ENCODE measurements around the gene SH3RF1. TPM values are rescaled to one million over a fixed set of nuclear protein-coding genes. Genes with fewer than 3 reads are reported as not detected.

SH3RF1 gene
- polyA plus RNA-seq, 2 donors, result 1.8 to 3.1 TPM

GRCh38 chr4:169063441-169063840, 207.3 kb downstream of the SH3RF1 start:
- H3K4me1 ChIP-seq (ENCODE audit: control insufficient read depth in 2 of 2, insufficient read depth in 2 of 2, low read length in 1 of 2), result peaks cover 1 to 4% of the 10 kb centered on the region in 2 donors
- H3K27ac ChIP-seq (ENCODE audit: low read depth in 2 of 2, low read length in 1 of 2), result no peak overlapping the region
- WGBS, 2 donors, result 77 to 81% methylated on average over 3 of the region's 3 CpGs

GRCh38 chr4:169062897-169063244, 207.9 kb downstream of the SH3RF1 start:
- H3K27ac ChIP-seq (ENCODE audit: low read depth in 2 of 2, low read length in 1 of 2), result no peak overlapping the region
- H3K4me1 ChIP-seq (ENCODE audit: control insufficient read depth in 2 of 2, insufficient read depth in 2 of 2, low read length in 1 of 2), result no peaks in the 10 kb centered on the region
- 55 to 68% methylated on average over 6 of the region's 6 CpGs for WGBS, 2 donors

More at GRCh38 chr4:169063441-169063840, 207.3 kb downstream of the SH3RF1 start:
- no peak overlapping the region for H3K4me3 ChIP-seq (ENCODE audit: low read depth in 1 of 2, low read length in 2 of 2)
- H3K36me3 ChIP-seq (ENCODE audit: control insufficient read depth in 2 of 2, insufficient read depth in 2 of 2, low read length in 1 of 2), result no peaks in the 10 kb centered on the region
- H3K9me3 ChIP-seq (ENCODE audit: control insufficient read depth in 2 of 2, insufficient read depth in 1 of 2, low read depth in 1 of 2, low read length in 1 of 2), result no peaks in the 10 kb centered on the region
- no peaks in the 10 kb centered on the region for H3K27me3 ChIP-seq (ENCODE audit: control insufficient read depth in 1 of 2, insufficient read depth in 2 of 2, low read length in 2 of 2)

GRCh38 chr4:169061386-169061785, 209.4 kb downstream of the SH3RF1 start:
- H3K4me3 ChIP-seq (ENCODE audit: low read depth in 1 of 2, low read length in 2 of 2), result no peak overlapping the region
- no peak overlapping the region for H3K27ac ChIP-seq (ENCODE audit: low read depth in 2 of 2, low read length in 1 of 2)
- H3K4me1 ChIP-seq (ENCODE audit: control insufficient read depth in 2 of 2, insufficient read depth in 2 of 2, low read length in 1 of 2), result no peaks in the 10 kb centered on the region
- no peaks in the 10 kb centered on the region for H3K27me3 ChIP-seq (ENCODE audit: control insufficient read depth in 1 of 2, insufficient read depth in 2 of 2, low read length in 2 of 2)
- 94 to 95% methylated on average over 3 of the region's 3 CpGs for WGBS, 2 donors
- no peaks in the 10 kb centered on the region for H3K9me3 ChIP-seq (ENCODE audit: control insufficient read depth in 2 of 2, insufficient read depth in 1 of 2, low read depth in 1 of 2, low read length in 1 of 2)
- no peaks in the 10 kb centered on the region for H3K36me3 ChIP-seq (ENCODE audit: control insufficient read depth in 2 of 2, insufficient read depth in 2 of 2, low read length in 1 of 2)

More at GRCh38 chr4:169062897-169063244, 207.9 kb downstream of the SH3RF1 start:
- no peaks in the 10 kb centered on the region for H3K36me3 ChIP-seq (ENCODE audit: control insufficient read depth in 2 of 2, insufficient read depth in 2 of 2, low read length in 1 of 2)
- no peaks in the 10 kb centered on the region for H3K27me3 ChIP-seq (ENCODE audit: control insufficient read depth in 1 of 2, insufficient read depth in 2 of 2, low read length in 2 of 2)
- H3K9me3 ChIP-seq (ENCODE audit: control insufficient read depth in 2 of 2, insufficient read depth in 1 of 2, low read depth in 1 of 2, low read length in 1 of 2), result no peaks in the 10 kb centered on the region
- H3K4me3 ChIP-seq (ENCODE audit: low read depth in 1 of 2, low read length in 2 of 2), result no peak overlapping the region

- Histone ChIP-seq H3K4me1 (ENCODE audit: control insufficient read depth in 2 of 2, insufficient read depth in 2 of 2, low read length in 1 of 2) (no peaks in the 10 kb centered on the region), H3K27ac (ENCODE audit: low read depth in 2 of 2, low read length in 1 of 2) (peak overlapping the region in 1 of 2 donors; percentile 11)
Observed at GRCh38 chr4:169060391-169061091, 210.2 kb downstream of the SH3RF1 start.

GRCh38 chr4:169059306-169060211, 211.2 kb downstream of the SH3RF1 start:
- Histone ChIP-seq H3K27ac (ENCODE audit: low read depth in 2 of 2, low read length in 1 of 2) (peak overlapping the region in 1 of 2 donors; percentile 11), H3K4me3 (ENCODE audit: low read depth in 1 of 2, low read length in 2 of 2) (no peak overlapping the region)

More at GRCh38 chr4:169060391-169061091, 210.2 kb downstream of the SH3RF1 start:
- Histone ChIP-seq H3K27me3 (ENCODE audit: control insufficient read depth in 1 of 2, insufficient read depth in 2 of 2, low read length in 2 of 2) (no peaks in the 10 kb centered on the region), H3K4me3 (ENCODE audit: low read depth in 1 of 2, low read length in 2 of 2) (no peak overlapping the region), H3K36me3 (ENCODE audit: control insufficient read depth in 2 of 2, insufficient read depth in 2 of 2, low read length in 1 of 2) (no peaks in the 10 kb centered on the region), H3K9me3 (ENCODE audit: control insufficient read depth in 2 of 2, insufficient read depth in 1 of 2, low read depth in 1 of 2, low read length in 1 of 2) (no peaks in the 10 kb centered on the region)
- WGBS, 2 donors, result 57 to 69% methylated on average over 9 of the region's 9 CpGs

GRCh38 chr4:169058312-169058711, 212.4 kb downstream of the SH3RF1 start:
- Histone ChIP-seq H3K36me3 (ENCODE audit: control insufficient read depth in 2 of 2, insufficient read depth in 2 of 2, low read length in 1 of 2) (no peaks in the 10 kb centered on the region), H3K27ac (ENCODE audit: low read depth in 2 of 2, low read length in 1 of 2) (no peak overlapping the region), H3K27me3 (ENCODE audit: control insufficient read depth in 1 of 2, insufficient read depth in 2 of 2, low read length in 2 of 2) (no peaks in the 10 kb centered on the region), H3K4me3 (ENCODE audit: low read depth in 1 of 2, low read length in 2 of 2) (no peak overlapping the region), H3K9me3 (ENCODE audit: control insufficient read depth in 2 of 2, insufficient read depth in 1 of 2, low read depth in 1 of 2, low read length in 1 of 2) (no peaks in the 10 kb centered on the region), H3K4me1 (ENCODE audit: control insufficient read depth in 2 of 2, insufficient read depth in 2 of 2, low read length in 1 of 2) (no peaks in the 10 kb centered on the region)
- WGBS, 2 donors, result 87% methylated on average over 7 of the region's 7 CpGs

More at GRCh38 chr4:169059306-169060211, 211.2 kb downstream of the SH3RF1 start:
- WGBS, 2 donors, result 71 to 74% methylated on average over 22 of the region's 22 CpGs
- Histone ChIP-seq H3K27me3 (ENCODE audit: control insufficient read depth in 1 of 2, insufficient read depth in 2 of 2, low read length in 2 of 2) (no peaks in the 10 kb centered on the region), H3K4me1 (ENCODE audit: control insufficient read depth in 2 of 2, insufficient read depth in 2 of 2, low read length in 1 of 2) (no peaks in the 10 kb centered on the region), H3K9me3 (ENCODE audit: control insufficient read depth in 2 of 2, insufficient read depth in 1 of 2, low read depth in 1 of 2, low read length in 1 of 2) (no peaks in the 10 kb centered on the region), H3K36me3 (ENCODE audit: control insufficient read depth in 2 of 2, insufficient read depth in 2 of 2, low read length in 1 of 2) (no peaks in the 10 kb centered on the region)

- Histone ChIP-seq H3K9me3 (ENCODE audit: control insufficient read depth in 2 of 2, insufficient read depth in 1 of 2, low read depth in 1 of 2, low read length in 1 of 2) (no peaks in the 10 kb centered on the region), H3K4me3 (ENCODE audit: low read depth in 1 of 2, low read length in 2 of 2) (no peak overlapping the region), H3K36me3 (ENCODE audit: control insufficient read depth in 2 of 2, insufficient read depth in 2 of 2, low read length in 1 of 2) (no peaks in the 10 kb centered on the region), H3K27ac (ENCODE audit: low read depth in 2 of 2, low read length in 1 of 2) (no peak overlapping the region), H3K4me1 (ENCODE audit: control insufficient read depth in 2 of 2, insufficient read depth in 2 of 2, low read length in 1 of 2) (no peaks in the 10 kb centered on the region), H3K27me3 (ENCODE audit: control insufficient read depth in 1 of 2, insufficient read depth in 2 of 2, low read length in 2 of 2) (no peaks in the 10 kb centered on the region)
- WGBS, 2 donors, result 88 to 89% methylated on average over 6 of the region's 6 CpGs
Observed at GRCh38 chr4:169054879-169055278, 215.9 kb downstream of the SH3RF1 start.

GRCh38 chr4:169052594-169052945, 218.2 kb downstream of the SH3RF1 start:
- no peaks in the 10 kb centered on the region for H3K36me3 ChIP-seq (ENCODE audit: control insufficient read depth in 2 of 2, insufficient read depth in 2 of 2, low read length in 1 of 2)
- no peak overlapping the region for H3K4me3 ChIP-seq (ENCODE audit: low read depth in 1 of 2, low read length in 2 of 2)
- peaks cover 0 to 2% of the 10 kb centered on the region in 2 donors for H3K4me1 ChIP-seq (ENCODE audit: control insufficient read depth in 2 of 2, insufficient read depth in 2 of 2, low read length in 1 of 2)
- no peaks in the 10 kb centered on the region for H3K27me3 ChIP-seq (ENCODE audit: control insufficient read depth in 1 of 2, insufficient read depth in 2 of 2, low read length in 2 of 2)
- H3K27ac ChIP-seq (ENCODE audit: low read depth in 2 of 2, low read length in 1 of 2), result no peak overlapping the region
- H3K9me3 ChIP-seq (ENCODE audit: control insufficient read depth in 2 of 2, insufficient read depth in 1 of 2, low read depth in 1 of 2, low read length in 1 of 2), result no peaks in the 10 kb centered on the region
- 84 to 86% methylated on average over 6 of the region's 6 CpGs for WGBS, 2 donors

- no peaks in the 10 kb centered on the region for H3K27me3 ChIP-seq (ENCODE audit: control insufficient read depth in 1 of 2, insufficient read depth in 2 of 2, low read length in 2 of 2)
- H3K27ac ChIP-seq (ENCODE audit: low read depth in 2 of 2, low read length in 1 of 2), result no peak overlapping the region
- no peak overlapping the region for H3K4me3 ChIP-seq (ENCODE audit: low read depth in 1 of 2, low read length in 2 of 2)
- WGBS, 2 donors, result 65 to 67% methylated on average over 10 of the region's 10 CpGs
- H3K4me1 ChIP-seq (ENCODE audit: control insufficient read depth in 2 of 2, insufficient read depth in 2 of 2, low read length in 1 of 2), result peaks cover 0 to 2% of the 10 kb centered on the region in 2 donors
- H3K36me3 ChIP-seq (ENCODE audit: control insufficient read depth in 2 of 2, insufficient read depth in 2 of 2, low read length in 1 of 2), result no peaks in the 10 kb centered on the region
- H3K9me3 ChIP-seq (ENCODE audit: control insufficient read depth in 2 of 2, insufficient read depth in 1 of 2, low read depth in 1 of 2, low read length in 1 of 2), result no peaks in the 10 kb centered on the region
Observed at GRCh38 chr4:169051761-169052593, 218.8 kb downstream of the SH3RF1 start.
